Measurements from ENCODE around the gene MORF4L2. TPM values are rescaled to one million over a fixed set of nuclear protein-coding genes. Genes with fewer than 3 reads are reported as not detected.

MORF4L2 gene
- total and polyA plus RNA-seq, 2 experiments from 2014 or later, result 311 to 315 TPM

DNA sequence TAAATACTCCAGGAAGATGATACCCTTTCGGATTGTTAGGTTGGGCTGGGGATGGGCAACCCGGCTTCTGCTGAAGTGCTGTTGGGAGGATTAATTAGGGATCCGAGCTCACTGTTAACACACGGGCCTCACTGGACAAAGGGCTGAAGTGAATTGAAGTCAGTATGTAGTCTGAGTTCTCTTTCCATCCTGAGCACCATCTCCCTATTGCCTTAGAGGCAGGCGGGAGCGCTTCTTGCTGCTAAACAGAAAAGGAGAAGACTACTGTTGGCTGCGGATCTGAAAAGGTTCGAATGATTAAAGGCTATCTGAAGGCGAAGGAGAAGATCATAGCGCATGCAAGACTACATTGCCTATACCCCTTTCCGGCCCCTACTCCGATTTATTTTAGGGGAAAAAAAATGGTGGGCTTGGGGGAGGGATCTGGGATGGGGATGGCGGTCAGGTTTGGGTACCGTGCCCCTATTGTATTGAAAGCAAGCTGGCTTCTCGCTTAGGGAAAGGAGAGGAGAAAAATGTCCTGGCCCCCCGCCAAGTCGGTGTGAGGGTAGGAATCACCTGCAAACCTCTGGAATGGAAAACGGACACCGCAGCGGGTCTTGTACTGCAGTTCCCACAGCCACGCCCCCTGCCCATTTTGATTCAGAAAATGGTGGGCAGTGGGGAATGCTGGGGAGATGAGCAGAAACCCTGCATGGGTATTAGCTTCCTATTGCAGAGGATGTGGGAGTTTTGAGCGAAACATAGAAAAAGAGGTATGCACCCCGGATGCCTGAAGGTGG lies 22.3 kb downstream of the MORF4L2 start:
- Mint-ChIP-seq H3K27ac (no peak overlapping the region), H3K4me3 (peak overlapping the region; percentile 76)
- peak overlapping the region; percentile 70 for H3K4me3 ChIP-seq

More for the DNA sequence above, 22.3 kb downstream of the MORF4L2 start:
- Mint-ChIP-seq H3K27me3 (ENCODE audit: insufficient read depth, low read depth, poor library complexity) (no peaks in the 10 kb centered on the region), H3K36me3 (ENCODE audit: low read depth) (no peaks in the 10 kb centered on the region), H3K9me3 (no peaks in the 10 kb centered on the region), H3K4me1 (peaks cover 15% of the 10 kb centered on the region)
- H3K4me1 ChIP-seq (ENCODE audit: insufficient read depth), result peaks cover 12% of the 10 kb centered on the region
- TF ChIP-seq ZNF114 (CRISPR knock-in tag; IDR thresholded peaks at IDR 0.05) (no peak), EZH2phosphoT487 (IDR thresholded peaks at IDR 0.05; ENCODE audit: unreplicated experiment) (no peak), POLR2AphosphoS5 (IDR thresholded peaks at IDR 0.05; ENCODE audit: low read depth) (no peak), STAT1 (IDR thresholded peaks at IDR 0.05; ENCODE audit: unreplicated experiment) (no peak), NANOG (IDR thresholded peaks at IDR 0.05; ENCODE audit: borderline replicate concordance) (no peak), JUNB (IDR thresholded peaks at IDR 0.05; ENCODE audit: unreplicated experiment) (no peak), EZH2 (IDR thresholded peaks at IDR 0.05; ENCODE audit: low read depth, unreplicated experiment) (no peak), ZNF331 (CRISPR knock-in tag; IDR thresholded peaks at IDR 0.05; ENCODE audit: low read depth) (no peak), CREB1 (CRISPR knock-in tag; IDR thresholded peaks at IDR 0.05; ENCODE audit: low read depth) (no peak)
- TF ChIP-seq, protein P1, sequence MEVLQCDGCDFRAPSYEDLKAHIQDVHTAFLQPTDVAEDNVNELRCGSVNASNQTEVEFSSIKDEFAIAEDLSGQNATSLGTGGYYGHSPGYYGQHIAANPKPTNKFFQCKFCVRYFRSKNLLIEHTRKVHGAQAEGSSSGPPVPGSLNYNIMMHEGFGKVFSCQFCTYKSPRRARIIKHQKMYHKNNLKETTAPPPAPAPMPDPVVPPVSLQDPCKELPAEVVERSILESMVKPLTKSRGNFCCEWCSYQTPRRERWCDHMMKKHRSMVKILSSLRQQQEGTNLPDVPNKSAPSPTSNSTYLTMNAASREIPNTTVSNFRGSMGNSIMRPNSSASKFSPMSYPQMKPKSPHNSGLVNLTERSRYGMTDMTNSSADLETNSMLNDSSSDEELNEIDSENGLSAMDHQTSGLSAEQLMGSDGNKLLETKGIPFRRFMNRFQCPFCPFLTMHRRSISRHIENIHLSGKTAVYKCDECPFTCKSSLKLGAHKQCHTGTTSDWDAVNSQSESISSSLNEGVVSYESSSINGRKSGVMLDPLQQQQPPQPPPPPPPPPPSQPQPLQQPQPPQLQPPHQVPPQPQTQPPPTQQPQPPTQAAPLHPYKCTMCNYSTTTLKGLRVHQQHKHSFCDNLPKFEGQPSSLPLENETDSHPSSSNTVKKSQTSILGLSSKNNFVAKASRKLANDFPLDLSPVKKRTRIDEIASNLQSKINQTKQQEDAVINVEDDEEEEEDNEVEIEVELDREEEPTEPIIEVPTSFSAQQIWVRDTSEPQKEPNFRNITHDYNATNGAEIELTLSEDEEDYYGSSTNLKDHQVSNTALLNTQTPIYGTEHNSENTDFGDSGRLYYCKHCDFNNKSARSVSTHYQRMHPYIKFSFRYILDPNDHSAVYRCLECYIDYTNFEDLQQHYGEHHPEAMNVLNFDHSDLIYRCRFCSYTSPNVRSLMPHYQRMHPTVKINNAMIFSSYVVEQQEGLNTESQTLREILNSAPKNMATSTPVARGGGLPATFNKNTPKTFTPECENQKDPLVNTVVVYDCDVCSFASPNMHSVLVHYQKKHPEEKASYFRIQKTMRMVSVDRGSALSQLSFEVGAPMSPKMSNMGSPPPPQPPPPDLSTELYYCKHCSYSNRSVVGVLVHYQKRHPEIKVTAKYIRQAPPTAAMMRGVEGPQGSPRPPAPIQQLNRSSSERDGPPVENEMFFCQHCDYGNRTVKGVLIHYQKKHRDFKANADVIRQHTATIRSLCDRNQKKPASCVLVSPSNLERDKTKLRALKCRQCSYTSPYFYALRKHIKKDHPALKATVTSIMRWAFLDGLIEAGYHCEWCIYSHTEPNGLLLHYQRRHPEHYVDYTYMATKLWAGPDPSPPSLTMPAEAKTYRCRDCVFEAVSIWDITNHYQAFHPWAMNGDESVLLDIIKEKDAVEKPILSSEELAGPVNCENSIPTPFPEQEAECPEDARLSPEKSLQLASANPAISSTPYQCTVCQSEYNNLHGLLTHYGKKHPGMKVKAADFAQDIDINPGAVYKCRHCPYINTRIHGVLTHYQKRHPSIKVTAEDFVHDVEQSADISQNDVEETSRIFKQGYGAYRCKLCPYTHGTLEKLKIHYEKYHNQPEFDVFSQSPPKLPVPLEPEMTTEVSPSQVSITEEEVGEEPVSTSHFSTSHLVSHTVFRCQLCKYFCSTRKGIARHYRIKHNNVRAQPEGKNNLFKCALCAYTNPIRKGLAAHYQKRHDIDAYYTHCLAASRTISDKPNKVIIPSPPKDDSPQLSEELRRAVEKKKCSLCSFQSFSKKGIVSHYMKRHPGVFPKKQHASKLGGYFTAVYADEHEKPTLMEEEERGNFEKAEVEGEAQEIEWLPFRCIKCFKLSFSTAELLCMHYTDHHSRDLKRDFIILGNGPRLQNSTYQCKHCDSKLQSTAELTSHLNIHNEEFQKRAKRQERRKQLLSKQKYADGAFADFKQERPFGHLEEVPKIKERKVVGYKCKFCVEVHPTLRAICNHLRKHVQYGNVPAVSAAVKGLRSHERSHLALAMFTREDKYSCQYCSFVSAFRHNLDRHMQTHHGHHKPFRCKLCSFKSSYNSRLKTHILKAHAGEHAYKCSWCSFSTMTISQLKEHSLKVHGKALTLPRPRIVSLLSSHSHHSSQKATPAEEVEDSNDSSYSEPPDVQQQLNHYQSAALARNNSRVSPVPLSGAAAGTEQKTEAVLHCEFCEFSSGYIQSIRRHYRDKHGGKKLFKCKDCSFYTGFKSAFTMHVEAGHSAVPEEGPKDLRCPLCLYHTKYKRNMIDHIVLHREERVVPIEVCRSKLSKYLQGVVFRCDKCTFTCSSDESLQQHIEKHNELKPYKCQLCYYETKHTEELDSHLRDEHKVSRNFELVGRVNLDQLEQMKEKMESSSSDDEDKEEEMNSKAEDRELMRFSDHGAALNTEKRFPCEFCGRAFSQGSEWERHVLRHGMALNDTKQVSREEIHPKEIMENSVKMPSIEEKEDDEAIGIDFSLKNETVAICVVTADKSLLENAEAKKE (CRISPR knock-in tag; IDR thresholded peaks at IDR 0.05), result no peak
- TF ChIP-seq, protein P2, sequence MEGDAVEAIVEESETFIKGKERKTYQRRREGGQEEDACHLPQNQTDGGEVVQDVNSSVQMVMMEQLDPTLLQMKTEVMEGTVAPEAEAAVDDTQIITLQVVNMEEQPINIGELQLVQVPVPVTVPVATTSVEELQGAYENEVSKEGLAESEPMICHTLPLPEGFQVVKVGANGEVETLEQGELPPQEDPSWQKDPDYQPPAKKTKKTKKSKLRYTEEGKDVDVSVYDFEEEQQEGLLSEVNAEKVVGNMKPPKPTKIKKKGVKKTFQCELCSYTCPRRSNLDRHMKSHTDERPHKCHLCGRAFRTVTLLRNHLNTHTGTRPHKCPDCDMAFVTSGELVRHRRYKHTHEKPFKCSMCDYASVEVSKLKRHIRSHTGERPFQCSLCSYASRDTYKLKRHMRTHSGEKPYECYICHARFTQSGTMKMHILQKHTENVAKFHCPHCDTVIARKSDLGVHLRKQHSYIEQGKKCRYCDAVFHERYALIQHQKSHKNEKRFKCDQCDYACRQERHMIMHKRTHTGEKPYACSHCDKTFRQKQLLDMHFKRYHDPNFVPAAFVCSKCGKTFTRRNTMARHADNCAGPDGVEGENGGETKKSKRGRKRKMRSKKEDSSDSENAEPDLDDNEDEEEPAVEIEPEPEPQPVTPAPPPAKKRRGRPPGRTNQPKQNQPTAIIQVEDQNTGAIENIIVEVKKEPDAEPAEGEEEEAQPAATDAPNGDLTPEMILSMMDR (conservative IDR thresholded peaks at IDR 0.05; ENCODE audit: low read depth in 2 of 2), result no peak
- TF ChIP-seq, protein P3, sequence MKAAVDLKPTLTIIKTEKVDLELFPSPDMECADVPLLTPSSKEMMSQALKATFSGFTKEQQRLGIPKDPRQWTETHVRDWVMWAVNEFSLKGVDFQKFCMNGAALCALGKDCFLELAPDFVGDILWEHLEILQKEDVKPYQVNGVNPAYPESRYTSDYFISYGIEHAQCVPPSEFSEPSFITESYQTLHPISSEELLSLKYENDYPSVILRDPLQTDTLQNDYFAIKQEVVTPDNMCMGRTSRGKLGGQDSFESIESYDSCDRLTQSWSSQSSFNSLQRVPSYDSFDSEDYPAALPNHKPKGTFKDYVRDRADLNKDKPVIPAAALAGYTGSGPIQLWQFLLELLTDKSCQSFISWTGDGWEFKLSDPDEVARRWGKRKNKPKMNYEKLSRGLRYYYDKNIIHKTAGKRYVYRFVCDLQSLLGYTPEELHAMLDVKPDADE (IDR thresholded peaks at IDR 0.05), result no peak
- TF ChIP-seq, protein P4, sequence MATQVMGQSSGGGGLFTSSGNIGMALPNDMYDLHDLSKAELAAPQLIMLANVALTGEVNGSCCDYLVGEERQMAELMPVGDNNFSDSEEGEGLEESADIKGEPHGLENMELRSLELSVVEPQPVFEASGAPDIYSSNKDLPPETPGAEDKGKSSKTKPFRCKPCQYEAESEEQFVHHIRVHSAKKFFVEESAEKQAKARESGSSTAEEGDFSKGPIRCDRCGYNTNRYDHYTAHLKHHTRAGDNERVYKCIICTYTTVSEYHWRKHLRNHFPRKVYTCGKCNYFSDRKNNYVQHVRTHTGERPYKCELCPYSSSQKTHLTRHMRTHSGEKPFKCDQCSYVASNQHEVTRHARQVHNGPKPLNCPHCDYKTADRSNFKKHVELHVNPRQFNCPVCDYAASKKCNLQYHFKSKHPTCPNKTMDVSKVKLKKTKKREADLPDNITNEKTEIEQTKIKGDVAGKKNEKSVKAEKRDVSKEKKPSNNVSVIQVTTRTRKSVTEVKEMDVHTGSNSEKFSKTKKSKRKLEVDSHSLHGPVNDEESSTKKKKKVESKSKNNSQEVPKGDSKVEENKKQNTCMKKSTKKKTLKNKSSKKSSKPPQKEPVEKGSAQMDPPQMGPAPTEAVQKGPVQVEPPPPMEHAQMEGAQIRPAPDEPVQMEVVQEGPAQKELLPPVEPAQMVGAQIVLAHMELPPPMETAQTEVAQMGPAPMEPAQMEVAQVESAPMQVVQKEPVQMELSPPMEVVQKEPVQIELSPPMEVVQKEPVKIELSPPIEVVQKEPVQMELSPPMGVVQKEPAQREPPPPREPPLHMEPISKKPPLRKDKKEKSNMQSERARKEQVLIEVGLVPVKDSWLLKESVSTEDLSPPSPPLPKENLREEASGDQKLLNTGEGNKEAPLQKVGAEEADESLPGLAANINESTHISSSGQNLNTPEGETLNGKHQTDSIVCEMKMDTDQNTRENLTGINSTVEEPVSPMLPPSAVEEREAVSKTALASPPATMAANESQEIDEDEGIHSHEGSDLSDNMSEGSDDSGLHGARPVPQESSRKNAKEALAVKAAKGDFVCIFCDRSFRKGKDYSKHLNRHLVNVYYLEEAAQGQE (IDR thresholded peaks at IDR 0.05; ENCODE audit: unreplicated experiment), result no peak
- peak overlapping the region; percentile 94 for H2AFZ ChIP-seq
- no peaks in the 10 kb centered on the region for H3K27me3 ChIP-seq (ENCODE audit: insufficient read depth)
- no peaks in the 10 kb centered on the region for H4K20me1 ChIP-seq (replicated peaks; ENCODE audit: insufficient read depth)
- no peaks in the 10 kb centered on the region for H3K9me2 ChIP-seq (ENCODE audit: insufficient read depth)
- H3K36me3 ChIP-seq (ENCODE audit: insufficient read depth), result no peaks in the 10 kb centered on the region
- peak; percentile 84 for ATAC-seq
- peak overlapping the region; percentile 84 for H3K4me2 ChIP-seq
- H3F3A ChIP-seq (replicated peaks; ENCODE audit: low read depth), result no peaks in the 10 kb centered on the region
- DNase-seq (ENCODE audit: low spot score), result peak; percentile 65
- no peaks in the 10 kb centered on the region for H3K79me2 ChIP-seq (replicated peaks; ENCODE audit: insufficient read depth)
- H3K27ac ChIP-seq (ENCODE audit: low read depth), result no peak overlapping the region

Measured in GM23338 (cell line).